Suprapubic skin (tissue), 4 donors: ENCODE results near the gene RXRA. TPM values are rescaled to one million over a fixed set of nuclear protein-coding genes. Genes with fewer than 3 reads are reported as not detected.

ENCODE experiments used
- DNase-seq, 2 donors: peaks; one replicate each; pipeline ENCODE4 v3.0.0-alpha.2; 2019; ENCODE audit warnings: low spot score in 2 of 2
- H3K27ac ChIP-seq: fragments of 200-600 bp; sonication (generic); one replicate; pipeline ENCODE4 v1.5.1; 2019
- H3K27me3 ChIP-seq: fragments of 200-600 bp; sonication (generic); one replicate; pipeline ENCODE4 v1.5.1; 2019
- H3K36me3 ChIP-seq: fragments of 200-600 bp; sonication (generic); one replicate; pipeline ENCODE4 v1.5.1; 2019
- H3K4me1 ChIP-seq: fragments of 200-600 bp; sonication (generic); one replicate; pipeline ENCODE4 v1.5.1; 2019
- H3K4me3 ChIP-seq: fragments of 200-600 bp; sonication (generic); one replicate; pipeline ENCODE4 v1.5.1; 2019; ENCODE audit warnings: mild to moderate bottlenecking
- H3K9me3 ChIP-seq: fragments of 200-600 bp; sonication (generic); one replicate; pipeline ENCODE4 v1.5.1; 2019
- CTCF ChIP-seq, 2 donors: fragments of 200-600 bp in 1 of 2; fragments of 450-650 bp in 1 of 2; sonication (generic) in 1 of 2; IDR thresholded peaks; one replicate each; pipeline ENCODE4 v1.5.1; 2016 to 2019; ENCODE audit warnings: antibody characterized with exemption in 2 of 2, mild to moderate bottlenecking in 1 of 2, moderate library complexity in 1 of 2
- EP300 ChIP-seq: sonication (generic); formaldehyde crosslinking; IDR thresholded peaks from one replicate; pipeline ENCODE4 v1.6.1; 2017; ENCODE audit warnings: antibody characterized with exemption
- POLR2A ChIP-seq, 2 donors: fragments of 450-650 bp; IDR thresholded peaks; one replicate each; pipeline ENCODE4 v1.6.1; 2017; ENCODE audit warnings: antibody characterized with exemption in 2 of 2, mild to moderate bottlenecking in 2 of 2, moderate library complexity in 2 of 2
- POLR2AphosphoS5 ChIP-seq, 3 donors: sonication (generic); formaldehyde crosslinking; IDR thresholded peaks; one replicate each; pipeline ENCODE4 v1.6.1; 2017; ENCODE audit warnings: antibody characterized with exemption in 3 of 3
- WGBS: methylation state at CpG from one replicate; pipeline ENCODE4 v1.1.5; 2018; 5-methylcytosine and 5-hydroxymethylcytosine counted together
- total RNA-seq, 4 donors: library from RNA; depleted of rRNA; stranded (reverse); fragments of >200 nt; gene quantifications; one replicate each; pipeline ENCODE4 v1.1.0, GENCODE V29; 2016

The RXRA gene
- total RNA-seq, 4 donors from 2014 or later = 165 to 240 (median 185) TPM

- Histone ChIP-seq H3K27ac (peak overlapping the region; percentile 72), H3K4me1 (peaks cover 81% of the 10 kb centered on the region)
Measured at GRCh38 chr9:134421888-134422287, 95.6 kb downstream of the RXRA start.

GRCh38 chr9:134422301-134423090, 96.2 kb downstream of the RXRA start:
- TF ChIP-seq EP300 (no peak), POLR2AphosphoS5 (IDR thresholded peaks at IDR 0.05) (no peak), CTCF (IDR thresholded peaks at IDR 0.05) (no peak), POLR2A (IDR thresholded peaks at IDR 0.05) (no peak)

More at GRCh38 chr9:134421888-134422287, 95.6 kb downstream of the RXRA start:
- WGBS = 55% methylated on average over 11 of the region's 11 CpGs
- no peak for DNase-seq
- H3K36me3 ChIP-seq = peaks cover 71% of the 10 kb centered on the region
- H3K4me3 ChIP-seq = no peak overlapping the region
- TF ChIP-seq CTCF (IDR thresholded peaks at IDR 0.05) (no peak), POLR2AphosphoS5 (IDR thresholded peaks at IDR 0.05) (no peak), EP300 (no peak), POLR2A (IDR thresholded peaks at IDR 0.05) (no peak)
- H3K9me3 ChIP-seq = no peaks in the 10 kb centered on the region
- no peaks in the 10 kb centered on the region for H3K27me3 ChIP-seq

GRCh38 chr9:134423166-134423565, 96.9 kb downstream of the RXRA start:
- peaks cover 80% of the 10 kb centered on the region for H3K4me1 ChIP-seq
- H3K36me3 ChIP-seq = peaks cover 58% of the 10 kb centered on the region
- H3K9me3 ChIP-seq = no peaks in the 10 kb centered on the region
- whole genome bisulfite sequencing = 74% methylated on average over 4 of the region's 15 CpGs
- no peak for DNase-seq
- TF ChIP-seq CTCF (IDR thresholded peaks at IDR 0.05) (no peak), EP300 (no peak), POLR2AphosphoS5 (IDR thresholded peaks at IDR 0.05) (no peak), POLR2A (IDR thresholded peaks at IDR 0.05) (no peak)
- no peak overlapping the region for H3K4me3 ChIP-seq
- H3K27ac ChIP-seq = peak overlapping the region; percentile 72
- no peaks in the 10 kb centered on the region for H3K27me3 ChIP-seq

More at GRCh38 chr9:134422301-134423090, 96.2 kb downstream of the RXRA start:
- Histone ChIP-seq H3K4me3 (no peak overlapping the region), H3K27ac (peak overlapping the region; percentile 72), H3K27me3 (no peaks in the 10 kb centered on the region), H3K36me3 (peaks cover 65% of the 10 kb centered on the region), H3K9me3 (no peaks in the 10 kb centered on the region), H3K4me1 (peaks cover 82% of the 10 kb centered on the region)
- 29% methylated on average over 23 of the region's 32 CpGs for WGBS
- peak in 1 of 2 donors; percentile 88 for DNase-seq

GRCh38 chr9:134423749-134424148, 97.5 kb downstream of the RXRA start:
- 100% methylated on average over 1 of the region's 15 CpGs for WGBS
- Histone ChIP-seq H3K27ac (no peak overlapping the region), H3K4me1 (peaks cover 80% of the 10 kb centered on the region), H3K36me3 (peaks cover 56% of the 10 kb centered on the region), H3K4me3 (no peak overlapping the region), H3K27me3 (no peaks in the 10 kb centered on the region), H3K9me3 (no peaks in the 10 kb centered on the region)
- TF ChIP-seq POLR2A (IDR thresholded peaks at IDR 0.05) (no peak), CTCF (IDR thresholded peaks at IDR 0.05) (no peak), POLR2AphosphoS5 (IDR thresholded peaks at IDR 0.05) (no peak), EP300 (no peak)
- no peak for DNase-seq

- peaks cover 56% of the 10 kb centered on the region for H3K36me3 ChIP-seq
- no peak for DNase-seq
Measured at GRCh38 chr9:134424818-134425217, 98.6 kb downstream of the RXRA start.

More at GRCh38 chr9:134424818-134425217, 98.6 kb downstream of the RXRA start:
- H3K4me1 ChIP-seq = peaks cover 79% of the 10 kb centered on the region
- WGBS = no CpG with 5 or more reads among the region's 9 CpGs
- no peaks in the 10 kb centered on the region for H3K9me3 ChIP-seq
- H3K4me3 ChIP-seq = no peak overlapping the region
- H3K27me3 ChIP-seq = no peaks in the 10 kb centered on the region
- no peak overlapping the region for H3K27ac ChIP-seq
- TF ChIP-seq EP300 (no peak), CTCF (IDR thresholded peaks at IDR 0.05) (no peak), POLR2AphosphoS5 (IDR thresholded peaks at IDR 0.05) (no peak), POLR2A (IDR thresholded peaks at IDR 0.05) (no peak)
